HG03060 (cell line): Measurements from ENCODE around the gene SLC22A6.

Experiments used
- ATAC-seq: cut with Tn5 transposase; IDR thresholded peaks from one replicate; pipeline ENCODE4 v1.9.1; 2021; ENCODE audit warnings: low read depth, moderate number of reproducible peaks; ENCODE audit not compliant: unreplicated experiment

The SLC22A6 gene

GRCh38 chr11:62933750-62934495, 50.8 kb downstream of the SLC22A6 start:
- ATAC-seq: no peak

GRCh38 chr11:62933285-62933684, 51.5 kb downstream of the SLC22A6 start:
- no peak for ATAC-seq

GRCh38 chr11:62931499-62932278, 53.1 kb downstream of the SLC22A6 start:
- no peak for ATAC-seq

- no peak for ATAC-seq
Measured at GRCh38 chr11:62930666-62931065, 54.1 kb downstream of the SLC22A6 start.

- ATAC-seq: no peak
Measured at GRCh38 chr11:62930157-62930556, 54.6 kb downstream of the SLC22A6 start.

GRCh38 chr11:62928011-62928410, 56.8 kb downstream of the SLC22A6 start:
- ATAC-seq: no peak

- no peak for ATAC-seq
Measured at GRCh38 chr11:62926680-62927455, 57.9 kb downstream of the SLC22A6 start.
